PFSK-1 (cell line): ENCODE measurements around the gene TP53.

Experiments used
- FOXP2 ChIP-seq: optimal IDR thresholded peaks from 2 replicates; pipeline ENCODE3; 2011; ENCODE audit warnings: borderline replicate concordance, control low read depth, inconsistent platforms; ENCODE audit not compliant: insufficient read depth; ENCODE audit errors: extremely low read length, extremely low read depth
- POLR2AphosphoS5 ChIP-seq: IDR thresholded peaks from 2 replicates; pipeline ENCODE4 v1.6.1; 2012; ENCODE audit warnings: low read depth, mild to moderate bottlenecking, control low read depth, low read length, moderate library complexity
- SIN3A ChIP-seq: IDR thresholded peaks from 2 replicates; pipeline ENCODE4 v1.6.1; 2012; ENCODE audit warnings: mild to moderate bottlenecking, low read length, moderate library complexity, borderline replicate concordance; ENCODE audit not compliant: insufficient read depth
- TAF1 ChIP-seq: IDR thresholded peaks from 2 replicates; pipeline ENCODE4 v1.6.1; 2012; ENCODE audit warnings: low read length, control low read depth, borderline replicate concordance; ENCODE audit not compliant: insufficient read depth
- TF ChIP-seq, protein P1 (sequence below), 2 experiments: IDR thresholded peaks; 2 replicates each; pipeline versions ENCODE4 v1.6.1 to v1.8.0; 2011 to 2012; ENCODE audit warnings: low read depth in 2 of 2, low read length in 2 of 2, control low read depth in 1 of 2, inconsistent platforms in 1 of 2, mild to moderate bottlenecking in 1 of 2, moderate library complexity in 1 of 2; ENCODE audit not compliant: insufficient read depth in 1 of 2

TP53 gene

DNA sequence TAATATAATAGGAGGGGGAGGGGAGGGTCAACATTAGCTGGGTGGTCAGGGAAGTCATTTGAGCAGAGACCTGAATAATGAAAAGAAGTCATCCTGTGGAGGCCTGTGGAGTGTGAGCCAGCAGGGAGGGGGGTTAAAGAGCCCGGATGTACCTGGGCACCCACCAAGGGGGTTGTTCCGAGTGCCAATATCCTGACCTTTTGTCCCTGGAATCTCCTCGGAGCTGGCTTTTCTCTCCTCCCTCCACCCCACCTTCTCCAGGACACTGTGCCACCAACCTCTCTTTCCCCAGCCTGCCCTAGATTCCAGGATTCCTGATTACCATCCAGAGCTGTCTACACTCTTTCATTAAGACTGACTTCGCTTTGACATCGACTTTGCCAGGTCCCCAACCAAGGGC, 51.1 kb downstream of the TP53 start:
- TF ChIP-seq POLR2AphosphoS5 (no peak), TAF1 (no peak), FOXP2 (no peak), SIN3A (no peak)
- TF ChIP-seq, protein P1, sequence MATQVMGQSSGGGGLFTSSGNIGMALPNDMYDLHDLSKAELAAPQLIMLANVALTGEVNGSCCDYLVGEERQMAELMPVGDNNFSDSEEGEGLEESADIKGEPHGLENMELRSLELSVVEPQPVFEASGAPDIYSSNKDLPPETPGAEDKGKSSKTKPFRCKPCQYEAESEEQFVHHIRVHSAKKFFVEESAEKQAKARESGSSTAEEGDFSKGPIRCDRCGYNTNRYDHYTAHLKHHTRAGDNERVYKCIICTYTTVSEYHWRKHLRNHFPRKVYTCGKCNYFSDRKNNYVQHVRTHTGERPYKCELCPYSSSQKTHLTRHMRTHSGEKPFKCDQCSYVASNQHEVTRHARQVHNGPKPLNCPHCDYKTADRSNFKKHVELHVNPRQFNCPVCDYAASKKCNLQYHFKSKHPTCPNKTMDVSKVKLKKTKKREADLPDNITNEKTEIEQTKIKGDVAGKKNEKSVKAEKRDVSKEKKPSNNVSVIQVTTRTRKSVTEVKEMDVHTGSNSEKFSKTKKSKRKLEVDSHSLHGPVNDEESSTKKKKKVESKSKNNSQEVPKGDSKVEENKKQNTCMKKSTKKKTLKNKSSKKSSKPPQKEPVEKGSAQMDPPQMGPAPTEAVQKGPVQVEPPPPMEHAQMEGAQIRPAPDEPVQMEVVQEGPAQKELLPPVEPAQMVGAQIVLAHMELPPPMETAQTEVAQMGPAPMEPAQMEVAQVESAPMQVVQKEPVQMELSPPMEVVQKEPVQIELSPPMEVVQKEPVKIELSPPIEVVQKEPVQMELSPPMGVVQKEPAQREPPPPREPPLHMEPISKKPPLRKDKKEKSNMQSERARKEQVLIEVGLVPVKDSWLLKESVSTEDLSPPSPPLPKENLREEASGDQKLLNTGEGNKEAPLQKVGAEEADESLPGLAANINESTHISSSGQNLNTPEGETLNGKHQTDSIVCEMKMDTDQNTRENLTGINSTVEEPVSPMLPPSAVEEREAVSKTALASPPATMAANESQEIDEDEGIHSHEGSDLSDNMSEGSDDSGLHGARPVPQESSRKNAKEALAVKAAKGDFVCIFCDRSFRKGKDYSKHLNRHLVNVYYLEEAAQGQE (IDR thresholded peaks at IDR 0.05; ENCODE audit: insufficient read depth in 1 of 2, low read depth in 2 of 2, low read length in 2 of 2) = no peak

- TF ChIP-seq FOXP2 (no peak), SIN3A (no peak), POLR2AphosphoS5 (no peak), TAF1 (no peak)
- TF ChIP-seq, protein P1 (IDR thresholded peaks at IDR 0.05; ENCODE audit: insufficient read depth in 1 of 2, low read depth in 2 of 2, low read length in 2 of 2) = no peak
Measured at GRCh38 chr17:7634384-7634783, 52.9 kb downstream of the TP53 start.

DNA sequence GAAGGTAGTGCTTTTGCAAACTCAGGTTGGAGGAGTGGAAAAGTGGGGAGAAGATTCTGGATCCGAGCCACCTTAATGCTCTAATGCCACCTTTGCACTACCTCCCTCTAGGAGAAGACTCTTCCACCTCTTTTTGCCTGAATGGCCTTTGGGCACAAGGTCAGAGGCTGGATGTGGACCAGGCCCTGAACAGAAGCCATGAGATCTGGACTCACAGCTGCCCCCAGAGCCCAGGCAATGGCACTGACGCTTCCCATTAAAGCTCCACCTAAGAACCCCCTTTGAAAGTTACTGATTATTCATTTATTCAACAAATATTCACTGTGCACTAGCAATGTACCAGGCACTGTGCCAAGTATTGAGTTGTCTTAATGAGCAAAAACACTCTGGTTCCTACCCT, 54.2 kb downstream of the TP53 start:
- TF ChIP-seq TAF1 (no peak), POLR2AphosphoS5 (no peak), FOXP2 (no peak), SIN3A (no peak)
- TF ChIP-seq, protein P1 (IDR thresholded peaks at IDR 0.05; ENCODE audit: insufficient read depth in 1 of 2, low read depth in 2 of 2, low read length in 2 of 2) = no peak

GRCh38 chr17:7632492-7632894, 54.8 kb downstream of the TP53 start:
- no peak for TF ChIP-seq POLR2AphosphoS5
- TF ChIP-seq TAF1 = no peak
- TF ChIP-seq, protein P1 (IDR thresholded peaks at IDR 0.05; ENCODE audit: insufficient read depth in 1 of 2, low read depth in 2 of 2, low read length in 2 of 2) = no peak
- no peak for TF ChIP-seq FOXP2
- no peak for TF ChIP-seq SIN3A

- no peak for TF ChIP-seq FOXP2
- no peak for TF ChIP-seq SIN3A
- TF ChIP-seq TAF1 = no peak
- TF ChIP-seq, protein P1 (IDR thresholded peaks at IDR 0.05; ENCODE audit: insufficient read depth in 1 of 2, low read depth in 2 of 2, low read length in 2 of 2) = no peak
- no peak for TF ChIP-seq POLR2AphosphoS5
Measured at GRCh38 chr17:7631398-7632380, 55.6 kb downstream of the TP53 start.
